Measurements from ENCODE around the gene CABLES1. TPM values are rescaled to one million over a fixed set of nuclear protein-coding genes. Genes with fewer than 3 reads are reported as not detected.

The CABLES1 gene
- total RNA-seq, 1 donor from 2014 or later: 4.2 TPM

DNA sequence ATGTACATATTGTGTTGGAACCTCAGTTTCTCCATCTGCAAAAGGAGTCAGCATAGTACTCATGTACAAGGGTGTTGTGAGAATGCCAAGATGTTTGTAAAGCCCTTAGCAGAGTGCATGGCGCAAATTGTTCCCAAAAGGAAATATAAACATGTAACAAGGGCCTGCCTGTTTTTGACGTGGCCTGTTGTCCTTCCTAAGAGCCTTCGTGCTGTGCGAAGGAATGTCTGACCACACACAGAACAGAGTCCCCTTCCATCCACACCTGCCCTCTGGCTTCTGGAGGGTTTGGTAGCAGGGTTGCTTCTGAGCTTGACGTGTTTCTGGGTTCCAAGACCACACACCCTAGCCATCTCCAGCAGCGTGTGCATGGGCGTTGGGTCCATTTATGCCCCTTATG lies 34.9 kb downstream of the CABLES1 start:
- no peaks in the 10 kb centered on the region for H3K36me3 Mint-ChIP-seq (ENCODE audit: insufficient read depth)
- no peaks in the 10 kb centered on the region for H3K4me1 Mint-ChIP-seq (ENCODE audit: low read depth)
- H3K27ac Mint-ChIP-seq: no peak overlapping the region
- no peak for DNase-seq (ENCODE audit: low spot score, unreplicated experiment)
- TF ChIP-seq, protein P1, sequence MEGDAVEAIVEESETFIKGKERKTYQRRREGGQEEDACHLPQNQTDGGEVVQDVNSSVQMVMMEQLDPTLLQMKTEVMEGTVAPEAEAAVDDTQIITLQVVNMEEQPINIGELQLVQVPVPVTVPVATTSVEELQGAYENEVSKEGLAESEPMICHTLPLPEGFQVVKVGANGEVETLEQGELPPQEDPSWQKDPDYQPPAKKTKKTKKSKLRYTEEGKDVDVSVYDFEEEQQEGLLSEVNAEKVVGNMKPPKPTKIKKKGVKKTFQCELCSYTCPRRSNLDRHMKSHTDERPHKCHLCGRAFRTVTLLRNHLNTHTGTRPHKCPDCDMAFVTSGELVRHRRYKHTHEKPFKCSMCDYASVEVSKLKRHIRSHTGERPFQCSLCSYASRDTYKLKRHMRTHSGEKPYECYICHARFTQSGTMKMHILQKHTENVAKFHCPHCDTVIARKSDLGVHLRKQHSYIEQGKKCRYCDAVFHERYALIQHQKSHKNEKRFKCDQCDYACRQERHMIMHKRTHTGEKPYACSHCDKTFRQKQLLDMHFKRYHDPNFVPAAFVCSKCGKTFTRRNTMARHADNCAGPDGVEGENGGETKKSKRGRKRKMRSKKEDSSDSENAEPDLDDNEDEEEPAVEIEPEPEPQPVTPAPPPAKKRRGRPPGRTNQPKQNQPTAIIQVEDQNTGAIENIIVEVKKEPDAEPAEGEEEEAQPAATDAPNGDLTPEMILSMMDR (IDR thresholded peaks at IDR 0.05; ENCODE audit: unreplicated experiment): no peak
- no peak overlapping the region for H3K4me3 Mint-ChIP-seq (ENCODE audit: low read depth)
- no peaks in the 10 kb centered on the region for H3K9me3 Mint-ChIP-seq (ENCODE audit: low read depth)
- H3K27me3 Mint-ChIP-seq: peaks cover 42% of the 10 kb centered on the region

DNA sequence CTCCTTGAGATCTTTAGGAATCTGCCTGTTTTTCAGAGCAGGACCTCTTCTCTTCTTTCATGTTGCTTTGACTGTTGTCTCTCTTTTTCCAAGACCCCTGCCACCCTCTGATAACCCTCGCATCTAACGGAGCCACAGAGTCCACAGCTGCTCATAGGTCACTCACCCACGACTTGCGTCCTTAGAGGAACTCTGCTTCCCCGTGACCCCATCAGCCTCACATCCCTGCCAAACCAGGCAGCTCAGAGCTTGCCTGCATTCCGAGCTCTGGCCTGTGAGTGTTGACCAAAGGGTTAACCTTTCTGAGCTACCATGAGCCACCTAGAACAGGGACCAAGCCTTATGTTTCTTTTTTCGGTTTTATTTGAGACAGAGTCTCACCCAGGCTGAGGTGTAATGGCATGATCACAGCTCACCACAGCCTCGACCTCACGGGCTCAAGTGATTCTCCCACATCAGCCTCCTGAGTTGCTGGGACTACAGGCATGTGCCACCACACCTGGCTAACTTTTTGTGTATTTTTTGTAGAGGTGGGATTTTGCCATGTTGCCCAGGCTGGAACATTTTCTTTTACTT lies 36.4 kb downstream of the CABLES1 start:
- no peak for DNase-seq (ENCODE audit: low spot score, unreplicated experiment)
- Mint-ChIP-seq H3K36me3 (ENCODE audit: insufficient read depth) (no peaks in the 10 kb centered on the region), H3K4me3 (ENCODE audit: low read depth) (no peak overlapping the region), H3K27ac (no peak overlapping the region), H3K4me1 (ENCODE audit: low read depth) (no peaks in the 10 kb centered on the region), H3K27me3 (peaks cover 47% of the 10 kb centered on the region), H3K9me3 (ENCODE audit: low read depth) (no peaks in the 10 kb centered on the region)
- TF ChIP-seq, protein P1 (IDR thresholded peaks at IDR 0.05; ENCODE audit: unreplicated experiment): no peak

DNA sequence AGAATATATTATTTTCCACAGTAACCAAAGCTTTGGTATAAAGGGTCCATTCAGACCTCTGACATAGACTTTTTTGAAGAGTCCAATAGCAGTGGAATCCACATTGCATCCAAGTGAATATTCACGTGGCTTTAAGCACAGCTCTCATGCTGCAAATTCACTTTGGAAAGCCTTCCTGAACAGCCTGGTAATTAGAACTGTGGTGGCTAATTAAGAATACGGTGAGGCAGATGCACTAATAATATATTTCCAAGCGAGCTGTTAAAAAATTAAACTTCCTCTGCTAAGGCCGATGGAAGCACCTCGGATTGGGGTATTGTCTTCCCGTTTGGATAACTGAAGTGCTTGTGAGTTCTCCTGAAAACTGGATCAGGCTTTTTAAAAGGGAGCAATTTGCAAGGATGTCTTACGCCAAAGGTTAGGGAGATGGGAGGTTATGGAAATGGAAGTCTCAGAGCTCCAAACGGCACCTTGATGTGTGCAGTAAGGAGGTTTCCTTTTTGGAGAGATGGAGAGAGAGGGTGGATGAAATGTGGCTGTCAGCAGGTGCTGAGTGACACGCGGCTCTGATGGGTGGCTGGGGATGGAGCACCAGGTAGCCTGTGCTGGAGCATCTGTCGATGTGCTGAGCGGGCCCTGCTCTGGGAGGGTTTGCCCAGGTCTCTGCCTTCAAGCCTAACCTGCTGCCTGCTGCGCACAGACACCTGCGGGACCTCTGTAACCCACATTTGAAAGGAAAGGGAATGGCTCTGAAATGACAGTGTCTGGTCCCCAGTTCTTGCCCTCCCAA lies 37.5 kb downstream of the CABLES1 start:
- DNase-seq (ENCODE audit: low spot score, unreplicated experiment): no peak
- Mint-ChIP-seq H3K4me3 (ENCODE audit: low read depth) (no peak overlapping the region), H3K36me3 (ENCODE audit: insufficient read depth) (no peaks in the 10 kb centered on the region), H3K9me3 (ENCODE audit: low read depth) (no peaks in the 10 kb centered on the region), H3K4me1 (ENCODE audit: low read depth) (no peaks in the 10 kb centered on the region), H3K27ac (no peak overlapping the region), H3K27me3 (peaks cover 47% of the 10 kb centered on the region)
- TF ChIP-seq, protein P1 (IDR thresholded peaks at IDR 0.05; ENCODE audit: unreplicated experiment): no peak

DNA sequence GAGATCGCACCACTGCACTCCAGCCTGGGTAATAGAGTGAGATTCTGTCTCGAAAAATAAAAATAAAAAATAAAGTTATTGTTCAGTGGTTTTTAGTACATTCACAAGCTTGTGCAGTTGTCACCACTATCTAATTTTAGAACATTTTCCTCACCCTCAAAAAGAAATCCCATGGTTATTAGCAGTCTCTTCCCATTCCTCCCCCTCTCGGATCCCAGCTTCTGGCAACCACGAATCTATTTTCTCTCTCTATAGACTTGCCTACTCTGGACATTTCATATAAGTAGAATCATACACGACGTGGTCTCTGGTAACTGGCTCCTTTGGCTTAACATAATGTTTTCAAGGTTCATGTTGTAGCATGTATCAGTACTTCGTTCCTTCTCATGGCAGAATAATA lies 38.6 kb downstream of the CABLES1 start:
- H3K4me1 Mint-ChIP-seq (ENCODE audit: low read depth): peaks cover 3% of the 10 kb centered on the region
- no peak for DNase-seq (ENCODE audit: low spot score, unreplicated experiment)
- H3K27me3 Mint-ChIP-seq: peaks cover 41% of the 10 kb centered on the region
- TF ChIP-seq, protein P1 (IDR thresholded peaks at IDR 0.05; ENCODE audit: unreplicated experiment): no peak
- H3K4me3 Mint-ChIP-seq (ENCODE audit: low read depth): no peak overlapping the region
- H3K9me3 Mint-ChIP-seq (ENCODE audit: low read depth): no peaks in the 10 kb centered on the region
- no peak overlapping the region for H3K27ac Mint-ChIP-seq
- H3K36me3 Mint-ChIP-seq (ENCODE audit: insufficient read depth): no peaks in the 10 kb centered on the region

DNA sequence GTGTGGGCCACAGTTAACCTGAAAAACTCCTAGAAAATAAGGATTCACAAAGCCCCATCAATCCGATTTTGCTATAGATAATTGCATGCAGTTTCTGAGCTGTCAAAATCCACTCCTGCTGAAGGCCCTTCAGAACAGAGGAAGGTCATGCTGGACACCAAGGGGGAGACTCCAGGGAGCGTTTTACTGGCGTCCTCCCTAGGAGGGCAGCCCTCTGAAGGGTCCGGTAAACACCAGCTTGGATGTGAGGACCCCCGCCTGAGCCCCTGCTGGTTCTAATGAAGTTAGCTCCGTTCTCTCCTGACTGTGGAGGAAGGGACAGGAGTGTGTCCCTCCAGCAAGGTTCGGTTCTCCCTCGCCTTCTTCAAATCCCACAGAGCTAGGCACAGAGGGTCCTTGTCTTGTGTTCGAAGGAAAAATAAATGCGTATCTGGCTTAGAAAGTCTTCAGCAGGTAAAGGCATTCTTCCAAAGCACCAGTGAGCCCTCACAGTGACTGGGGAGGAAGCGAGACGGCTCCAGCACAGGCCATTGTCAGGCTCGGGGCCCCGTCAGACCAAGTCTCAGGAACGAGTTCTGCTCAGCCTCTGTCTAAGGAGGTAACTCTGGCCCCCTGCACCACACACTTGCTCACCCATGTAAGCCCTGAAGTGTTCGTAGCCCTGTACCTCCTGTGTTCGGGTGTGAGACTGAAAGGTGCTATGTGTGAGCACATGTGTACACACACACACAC lies 41.6 kb downstream of the CABLES1 start:
- no peak for DNase-seq (ENCODE audit: low spot score, unreplicated experiment)
- Mint-ChIP-seq H3K27me3 (peaks cover 32% of the 10 kb centered on the region), H3K4me3 (ENCODE audit: low read depth) (no peak overlapping the region), H3K27ac (no peak overlapping the region), H3K36me3 (ENCODE audit: insufficient read depth) (no peaks in the 10 kb centered on the region), H3K4me1 (ENCODE audit: low read depth) (peaks cover 6% of the 10 kb centered on the region), H3K9me3 (ENCODE audit: low read depth) (no peaks in the 10 kb centered on the region)
- TF ChIP-seq, protein P1 (IDR thresholded peaks at IDR 0.05; ENCODE audit: unreplicated experiment): no peak
